22Rv1 (cell line): Measurements from ENCODE around the gene ZNF358.
A peak's percentile ranks its signal among the peaks of the same experiment; 100 is the strongest.

Experiments
- H3K27ac ChIP-seq: fragments of 450-650 bp; 2 replicates; pipeline ENCODE4 v1.5.1; 2017
- CTCF ChIP-seq: fragments of 450-650 bp; IDR thresholded peaks from 2 replicates; pipeline ENCODE4 v1.5.1; 2017; ENCODE audit warnings: mild to moderate bottlenecking
- ZFX ChIP-seq: fragments of 450-650 bp; IDR thresholded peaks from 2 replicates; pipeline ENCODE4 v1.6.1; 2017; ENCODE audit warnings: antibody characterized with exemption, borderline replicate concordance

ZNF358 gene

GRCh38 chr19:7515110-7515644 is 726 bp upstream of the ZNF358 start:
- H3K27ac ChIP-seq: peak overlapping the region; percentile 56
- TF ChIP-seq CTCF (no peak), ZFX (no peak)

- H3K27ac ChIP-seq: peak overlapping the region; percentile 56
- TF ChIP-seq ZFX (no peak), CTCF (no peak)
Observed at GRCh38 chr19:7516333-7516732, 430 bp downstream of the ZNF358 start.

GRCh38 chr19:7516878-7517277 is 975 bp downstream of the ZNF358 start:
- H3K27ac ChIP-seq: peak overlapping the region; percentile 56; the same call in 1 of the 2 replicates
- no peak for TF ChIP-seq ZFX
- TF ChIP-seq CTCF: no peak

GRCh38 chr19:7519361-7520130 is 3.6 kb downstream of the ZNF358 start:
- TF ChIP-seq CTCF (no peak), ZFX (no peak)
- no peak overlapping the region for H3K27ac ChIP-seq

- H3K27ac ChIP-seq: no peak overlapping the region
- TF ChIP-seq ZFX: no peak
- TF ChIP-seq CTCF: no peak
Observed at GRCh38 chr19:7520131-7521051, 4.5 kb downstream of the ZNF358 start.

- H3K27ac ChIP-seq: peak overlapping the region; percentile 64
- no peak for TF ChIP-seq ZFX
- TF ChIP-seq CTCF: no peak
Observed at GRCh38 chr19:7521551-7522071, 5.7 kb downstream of the ZNF358 start.
